ENCODE results near the gene LTBP1.

DNA sequence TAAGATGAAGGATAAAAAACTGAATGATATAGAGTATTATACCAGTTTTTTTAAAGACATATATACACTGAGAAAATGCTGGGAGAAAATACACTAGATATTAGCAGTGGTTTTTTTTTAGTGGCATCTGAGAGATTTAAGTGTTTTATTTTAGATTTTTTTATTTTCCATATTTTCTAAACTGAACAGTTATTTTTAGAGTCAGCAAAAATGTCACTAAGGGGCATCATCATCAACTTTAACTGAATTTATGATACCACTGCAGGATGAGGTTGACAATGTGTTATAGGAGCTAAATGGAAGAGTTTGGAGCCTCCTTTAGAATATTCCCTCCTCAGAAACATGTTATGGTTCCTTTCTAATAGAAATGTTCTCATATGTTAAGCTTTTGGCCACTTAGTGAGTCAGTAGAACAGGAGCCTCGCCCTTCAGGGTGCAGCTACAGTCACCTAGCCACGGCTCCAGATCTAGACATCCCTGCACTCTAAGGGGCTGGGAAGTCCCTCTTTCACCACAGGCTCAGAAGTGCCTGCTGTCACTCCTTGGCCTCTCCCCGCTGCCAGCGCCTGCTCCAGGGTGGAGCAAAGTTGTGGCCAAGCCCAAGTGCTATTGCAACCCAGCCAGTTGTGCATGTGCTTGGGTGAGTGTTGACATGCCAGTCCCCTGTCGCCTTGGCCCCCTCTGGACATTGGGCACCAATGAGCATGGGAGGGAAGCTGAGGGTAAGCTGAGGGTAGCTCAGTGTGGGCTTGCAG lies 319.0 kb downstream of the LTBP1 start:
- TF ChIP-seq CTCF (conservative IDR thresholded peaks at IDR 0.05): no peak
- no peak for TF ChIP-seq EZH2 (IDR thresholded peaks at IDR 0.05; ENCODE audit: low read depth)
